ENCODE measurements around the gene PEAR1.

The PEAR1 gene

DNA sequence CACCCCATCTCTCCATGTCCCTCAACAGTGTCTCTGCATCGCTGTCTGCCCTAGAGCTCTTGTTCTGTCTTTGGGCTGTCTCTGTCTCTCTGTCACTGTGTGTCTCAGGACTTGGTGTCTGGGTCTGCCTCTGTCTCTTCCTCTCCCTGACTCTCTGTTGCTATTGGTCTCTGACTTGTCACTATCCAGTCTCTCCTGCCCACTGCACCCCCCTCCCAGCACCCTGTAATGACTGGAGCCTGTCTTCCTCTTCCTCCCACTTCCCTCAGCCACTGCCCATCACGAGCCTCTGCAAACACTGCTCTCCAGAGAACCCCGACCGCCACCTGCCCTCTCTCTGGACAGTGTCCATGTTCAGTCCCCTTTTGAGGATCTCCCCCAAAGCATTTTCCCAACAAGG, 12.1 kb downstream of the PEAR1 start:
- H3K27me3 ChIP-seq: no peaks in the 10 kb centered on the region
- H3K4me1 ChIP-seq (ENCODE audit: control insufficient read depth in 1 of 2, insufficient read depth in 1 of 2, low read depth in 1 of 2, low read length in 1 of 2): no peaks in the 10 kb centered on the region
- no peaks in the 10 kb centered on the region for H3K36me3 ChIP-seq

DNA sequence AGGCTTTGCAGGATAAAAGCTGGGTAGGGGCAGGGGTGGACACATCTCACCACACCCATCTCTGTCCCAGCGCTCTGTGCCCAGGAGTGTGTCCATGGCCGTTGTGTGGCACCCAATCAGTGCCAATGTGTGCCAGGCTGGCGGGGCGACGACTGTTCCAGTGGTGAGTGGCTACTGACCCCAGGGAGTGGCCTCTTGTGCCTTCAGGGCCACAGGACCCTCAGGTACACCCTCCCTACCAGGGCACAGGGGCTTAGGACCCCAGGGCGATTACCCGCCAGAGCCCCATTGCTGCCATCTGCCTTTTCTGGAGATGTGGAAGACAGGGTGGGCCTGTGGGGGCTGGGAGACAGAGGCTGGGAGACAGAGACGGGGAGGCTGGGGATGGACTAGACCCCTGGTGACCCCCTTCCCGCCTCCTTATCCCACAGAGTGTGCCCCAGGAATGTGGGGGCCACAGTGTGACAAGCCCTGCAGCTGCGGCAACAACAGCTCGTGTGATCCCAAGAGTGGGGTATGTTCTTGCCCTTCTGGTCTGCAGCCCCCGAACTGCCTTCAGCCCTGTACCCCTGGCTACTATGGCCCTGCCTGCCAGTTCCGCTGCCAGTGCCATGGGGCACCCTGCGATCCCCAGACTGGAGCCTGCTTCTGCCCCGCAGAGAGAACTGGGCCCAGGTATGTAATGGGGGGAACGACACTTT, 12.8 kb downstream of the PEAR1 start:
- H3K27me3 ChIP-seq: no peaks in the 10 kb centered on the region
- H3K36me3 ChIP-seq: no peaks in the 10 kb centered on the region
- no peak overlapping the region for H3K4me3 ChIP-seq (ENCODE audit: low read depth in 1 of 2, low read length in 1 of 2)
- no peaks in the 10 kb centered on the region for H3K9me3 ChIP-seq
- no peaks in the 10 kb centered on the region for H3K4me1 ChIP-seq (ENCODE audit: control insufficient read depth in 1 of 2, insufficient read depth in 1 of 2, low read depth in 1 of 2, low read length in 1 of 2)
- TF ChIP-seq, protein P1, sequence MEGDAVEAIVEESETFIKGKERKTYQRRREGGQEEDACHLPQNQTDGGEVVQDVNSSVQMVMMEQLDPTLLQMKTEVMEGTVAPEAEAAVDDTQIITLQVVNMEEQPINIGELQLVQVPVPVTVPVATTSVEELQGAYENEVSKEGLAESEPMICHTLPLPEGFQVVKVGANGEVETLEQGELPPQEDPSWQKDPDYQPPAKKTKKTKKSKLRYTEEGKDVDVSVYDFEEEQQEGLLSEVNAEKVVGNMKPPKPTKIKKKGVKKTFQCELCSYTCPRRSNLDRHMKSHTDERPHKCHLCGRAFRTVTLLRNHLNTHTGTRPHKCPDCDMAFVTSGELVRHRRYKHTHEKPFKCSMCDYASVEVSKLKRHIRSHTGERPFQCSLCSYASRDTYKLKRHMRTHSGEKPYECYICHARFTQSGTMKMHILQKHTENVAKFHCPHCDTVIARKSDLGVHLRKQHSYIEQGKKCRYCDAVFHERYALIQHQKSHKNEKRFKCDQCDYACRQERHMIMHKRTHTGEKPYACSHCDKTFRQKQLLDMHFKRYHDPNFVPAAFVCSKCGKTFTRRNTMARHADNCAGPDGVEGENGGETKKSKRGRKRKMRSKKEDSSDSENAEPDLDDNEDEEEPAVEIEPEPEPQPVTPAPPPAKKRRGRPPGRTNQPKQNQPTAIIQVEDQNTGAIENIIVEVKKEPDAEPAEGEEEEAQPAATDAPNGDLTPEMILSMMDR (IDR thresholded peaks at IDR 0.05): no peak
- H3K27ac ChIP-seq: no peak overlapping the region

More for the DNA sequence above, 12.1 kb downstream of the PEAR1 start:
- H3K9me3 ChIP-seq: no peaks in the 10 kb centered on the region
- TF ChIP-seq, protein P1 (IDR thresholded peaks at IDR 0.05): no peak
- no peak overlapping the region for H3K27ac ChIP-seq
- no peak overlapping the region for H3K4me3 ChIP-seq (ENCODE audit: low read depth in 1 of 2, low read length in 1 of 2)

DNA sequence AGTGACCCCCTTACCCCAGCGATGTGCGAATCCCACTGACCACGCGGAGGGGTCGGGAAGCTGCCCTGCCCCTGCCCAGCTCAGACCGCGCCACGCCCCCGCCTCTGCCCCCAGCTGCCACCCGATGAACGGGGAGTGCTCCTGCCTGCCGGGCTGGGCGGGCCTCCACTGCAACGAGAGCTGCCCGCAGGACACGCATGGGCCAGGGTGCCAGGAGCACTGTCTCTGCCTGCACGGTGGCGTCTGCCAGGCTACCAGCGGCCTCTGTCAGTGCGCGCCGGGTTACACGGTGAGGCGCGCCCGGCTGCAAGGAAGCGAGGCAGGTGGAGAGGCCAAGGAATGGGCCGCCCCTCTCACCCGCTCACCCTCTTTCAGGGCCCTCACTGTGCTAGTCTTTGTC, 15.0 kb downstream of the PEAR1 start:
- Histone ChIP-seq H3K4me1 (ENCODE audit: control insufficient read depth in 1 of 2, insufficient read depth in 1 of 2, low read depth in 1 of 2, low read length in 1 of 2) (no peaks in the 10 kb centered on the region), H3K36me3 (no peaks in the 10 kb centered on the region), H3K27me3 (no peaks in the 10 kb centered on the region), H3K27ac (no peak overlapping the region), H3K9me3 (no peaks in the 10 kb centered on the region), H3K4me3 (ENCODE audit: low read depth in 1 of 2, low read length in 1 of 2) (no peak overlapping the region)
- TF ChIP-seq, protein P1 (IDR thresholded peaks at IDR 0.05): no peak

DNA sequence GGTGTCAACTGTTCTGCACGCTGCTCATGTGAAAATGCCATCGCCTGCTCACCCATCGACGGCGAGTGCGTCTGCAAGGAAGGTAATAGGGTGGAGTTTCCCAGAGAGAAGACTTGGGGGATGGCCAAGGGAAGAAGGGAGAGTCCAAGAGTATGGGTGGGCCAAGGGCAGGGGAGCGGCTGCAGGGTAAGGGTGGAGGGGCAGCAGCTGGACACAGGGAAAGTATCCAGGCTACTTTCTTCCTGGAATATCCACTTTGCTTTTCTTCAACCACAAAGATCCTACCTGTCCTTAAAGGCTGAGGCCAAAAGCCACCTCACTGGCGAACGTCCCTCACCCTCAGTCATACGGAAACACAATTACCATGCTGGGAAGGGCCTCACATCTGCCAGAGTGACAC, 15.4 kb downstream of the PEAR1 start:
- H3K4me3 ChIP-seq (ENCODE audit: low read depth in 1 of 2, low read length in 1 of 2): no peak overlapping the region
- H3K27me3 ChIP-seq: no peaks in the 10 kb centered on the region
- no peaks in the 10 kb centered on the region for H3K4me1 ChIP-seq (ENCODE audit: control insufficient read depth in 1 of 2, insufficient read depth in 1 of 2, low read depth in 1 of 2, low read length in 1 of 2)
- no peak overlapping the region for H3K27ac ChIP-seq
- TF ChIP-seq, protein P1 (IDR thresholded peaks at IDR 0.05): no peak
- no peaks in the 10 kb centered on the region for H3K9me3 ChIP-seq
- H3K36me3 ChIP-seq: no peaks in the 10 kb centered on the region

DNA sequence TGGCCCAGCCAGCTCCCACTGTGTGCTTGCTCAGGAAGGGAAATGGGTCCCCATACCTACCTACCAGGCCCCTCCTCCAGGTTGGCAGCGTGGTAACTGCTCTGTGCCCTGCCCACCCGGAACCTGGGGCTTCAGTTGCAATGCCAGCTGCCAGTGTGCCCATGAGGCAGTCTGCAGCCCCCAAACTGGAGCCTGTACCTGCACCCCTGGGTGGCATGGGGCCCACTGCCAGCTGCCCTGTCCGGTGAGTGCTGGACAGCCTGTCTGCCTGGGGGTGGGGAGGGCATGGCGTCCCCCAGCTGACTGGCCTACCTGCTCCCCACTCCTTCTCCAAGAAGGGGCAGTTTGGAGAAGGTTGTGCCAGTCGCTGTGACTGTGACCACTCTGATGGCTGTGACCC, 16.2 kb downstream of the PEAR1 start:
- no peak overlapping the region for H3K4me3 ChIP-seq (ENCODE audit: low read depth in 1 of 2, low read length in 1 of 2)
- TF ChIP-seq, protein P1 (IDR thresholded peaks at IDR 0.05): no peak
- H3K36me3 ChIP-seq: no peaks in the 10 kb centered on the region
- H3K27ac ChIP-seq: no peak overlapping the region
- H3K27me3 ChIP-seq: no peaks in the 10 kb centered on the region
- H3K4me1 ChIP-seq (ENCODE audit: control insufficient read depth in 1 of 2, insufficient read depth in 1 of 2, low read depth in 1 of 2, low read length in 1 of 2): no peaks in the 10 kb centered on the region
- H3K9me3 ChIP-seq: no peaks in the 10 kb centered on the region
